IPS DF 6.9 (cell line): Measurements from ENCODE around the gene MCF2L.

Source experiments
- DNase-seq: peaks from one replicate; pipeline ENCODE4 v3.0.0-alpha.2; 2013; ENCODE audit warnings: low read depth, low spot score
- H3K27ac ChIP-seq: one replicate; pipeline ENCODE4 v1.5.1; 2013; ENCODE audit warnings: low read length, control low read depth
- H3K27me3 ChIP-seq: 2 replicates; pipeline ENCODE4 v1.6.1; 2013; ENCODE audit warnings: mild to moderate bottlenecking, low read length; ENCODE audit not compliant: control insufficient read depth, insufficient read depth
- H3K36me3 ChIP-seq: 2 replicates; pipeline ENCODE4 v1.6.1; 2013; ENCODE audit warnings: low read length; ENCODE audit not compliant: control insufficient read depth, insufficient read depth
- H3K4me1 ChIP-seq: 2 replicates; pipeline ENCODE4 v1.6.1; 2013; ENCODE audit warnings: low read length; ENCODE audit not compliant: control insufficient read depth, insufficient read depth
- H3K4me3 ChIP-seq: 2 replicates; pipeline ENCODE4 v1.5.1; 2013; ENCODE audit warnings: mild to moderate bottlenecking, low read length
- H3K9me3 ChIP-seq: 2 replicates; pipeline ENCODE4 v1.6.1; 2013; ENCODE audit warnings: low read length, inconsistent platforms; ENCODE audit not compliant: control insufficient read depth, insufficient read depth
- WGBS: extraction: QIAGEN DNeasy Blood & Tissue Kit; methylation state at CpG from one replicate; pipeline ENCODE4 v1.1.7; 2013; ENCODE audit warnings: mixed read lengths, missing lambda C conversion rate; ENCODE audit not compliant: insufficient read length, insufficient coverage; 5-methylcytosine and 5-hydroxymethylcytosine counted together

MCF2L gene

DNA sequence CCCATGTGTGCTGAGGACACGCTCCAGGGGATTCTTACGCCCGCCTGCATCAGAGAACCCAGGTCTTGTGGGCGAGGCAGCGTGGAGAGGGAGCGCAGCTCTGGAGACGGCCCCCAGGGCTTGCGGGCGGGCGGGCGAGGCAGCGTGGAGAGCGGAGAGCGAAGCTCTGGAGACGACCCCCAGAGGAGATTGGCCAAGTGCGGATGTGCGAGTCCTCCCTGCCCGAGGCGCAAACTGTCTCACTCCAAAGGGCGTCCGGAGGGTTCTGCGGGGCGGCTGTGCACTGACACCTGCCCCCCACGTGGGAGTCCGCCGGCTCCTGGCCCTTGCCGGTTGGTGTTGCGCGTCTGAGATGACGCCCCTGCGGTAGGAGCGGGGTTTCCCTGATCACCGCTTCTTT lies 39.8 kb downstream of the MCF2L start:
- WGBS, result no CpG with 5 or more reads among the region's 33 CpGs
- Histone ChIP-seq H3K27ac (no peak overlapping the region), H3K27me3 (no peaks in the 10 kb centered on the region)

DNA sequence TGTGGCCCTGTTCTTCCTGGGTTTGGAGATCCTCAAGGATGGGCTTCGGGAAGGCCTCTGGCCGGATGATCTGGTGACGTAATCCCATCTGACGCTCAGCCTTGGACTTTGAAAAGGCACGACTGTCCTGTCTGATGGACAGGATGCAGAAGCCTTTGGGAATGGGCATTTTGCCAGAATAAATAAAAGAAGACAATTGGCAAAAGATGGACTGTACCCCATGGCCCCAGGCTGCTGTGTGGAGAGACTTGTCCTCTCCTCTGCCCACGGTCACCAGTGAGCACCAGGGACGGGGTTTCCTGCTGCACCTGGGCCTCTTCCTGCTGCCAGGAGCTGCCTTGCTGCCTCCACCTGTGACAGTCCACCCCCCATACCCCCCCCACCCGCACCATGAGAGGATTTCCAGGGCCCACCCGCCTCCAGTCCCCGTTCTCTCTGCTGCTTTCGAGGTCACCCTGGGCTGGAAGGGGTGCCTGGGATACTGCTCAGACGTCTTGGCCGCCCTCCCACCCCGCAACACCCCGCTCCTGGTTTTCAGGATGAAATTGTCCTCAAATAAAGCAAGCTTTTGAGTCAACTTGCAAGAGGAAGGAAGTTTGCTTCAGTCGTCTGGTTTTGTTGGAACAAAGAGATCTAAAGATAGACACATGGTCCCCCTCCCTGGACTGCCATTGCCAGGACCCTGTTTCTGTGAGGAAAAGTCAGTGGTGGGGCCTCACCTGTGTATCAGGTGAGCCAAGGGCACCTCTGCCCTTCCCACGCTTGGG lies 40.9 kb downstream of the MCF2L start:
- Histone ChIP-seq H3K4me1 (peaks cover 2% of the 10 kb centered on the region; the same call in 1 of the 2 replicates), H3K4me3 (no peak overlapping the region), H3K9me3 (no peaks in the 10 kb centered on the region), H3K36me3 (no peaks in the 10 kb centered on the region), H3K27me3 (no peaks in the 10 kb centered on the region), H3K27ac (no peak overlapping the region)
- no CpG with 5 or more reads among the region's 17 CpGs for WGBS
- DNase-seq, result no peak

More for the DNA sequence above, 39.8 kb downstream of the MCF2L start:
- H3K9me3 ChIP-seq, result no peaks in the 10 kb centered on the region
- no peaks in the 10 kb centered on the region; the same call in 1 of the 2 replicates for H3K36me3 ChIP-seq
- no peak overlapping the region for H3K4me3 ChIP-seq
- H3K4me1 ChIP-seq, result peaks cover 2% of the 10 kb centered on the region; the same call in 1 of the 2 replicates
- no peak for DNase-seq

DNA sequence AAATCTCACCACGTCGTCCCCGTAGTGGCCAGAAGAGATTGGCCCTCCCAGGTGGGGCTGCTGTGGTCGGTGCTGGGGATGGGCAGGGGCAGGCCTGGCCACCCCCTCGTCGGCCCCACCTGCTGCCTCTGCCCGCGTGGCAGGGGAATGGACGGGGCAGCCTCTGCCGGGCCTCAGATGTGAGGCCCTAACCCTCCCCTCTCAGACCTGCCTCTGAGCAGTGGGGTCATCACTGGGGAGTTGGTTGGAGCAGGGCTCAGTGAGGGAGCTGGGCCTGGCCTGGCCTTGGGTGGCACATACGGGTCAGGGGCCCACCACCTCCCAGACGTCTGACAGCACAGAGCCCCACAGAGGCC lies 41.5 kb downstream of the MCF2L start:
- H3K27me3 ChIP-seq, result no peaks in the 10 kb centered on the region
- no peak overlapping the region for H3K27ac ChIP-seq
- no peaks in the 10 kb centered on the region for H3K36me3 ChIP-seq
- DNase-seq, result no peak
- no CpG with 5 or more reads among the region's 12 CpGs for WGBS
- H3K9me3 ChIP-seq, result no peaks in the 10 kb centered on the region
- no peak overlapping the region for H3K4me3 ChIP-seq
- H3K4me1 ChIP-seq, result peaks cover 2% of the 10 kb centered on the region; the same call in 1 of the 2 replicates

DNA sequence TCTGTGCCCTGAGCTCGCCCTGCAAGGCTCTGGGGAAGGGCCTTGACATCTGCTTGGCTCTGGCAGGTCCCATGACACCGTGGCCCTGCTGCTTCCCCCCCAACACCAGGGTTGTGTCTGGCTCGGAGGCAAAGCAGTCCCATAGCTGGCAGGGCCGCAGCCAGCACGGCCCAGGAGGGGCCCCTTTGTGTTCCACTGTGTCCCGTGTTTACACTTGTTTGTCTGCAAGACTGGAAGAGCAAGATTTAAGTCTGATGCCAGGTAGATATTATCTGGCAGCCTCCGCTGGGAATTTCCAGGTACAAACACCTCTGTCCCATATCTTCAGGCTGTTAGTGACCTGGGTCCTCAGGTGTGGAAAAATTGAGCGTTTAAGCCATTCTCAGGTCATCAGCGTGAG lies 44.3 kb downstream of the MCF2L start:
- no peaks in the 10 kb centered on the region; the same call in 1 of the 2 replicates for H3K36me3 ChIP-seq
- DNase-seq, result no peak
- no CpG with 5 or more reads among the region's 9 CpGs for WGBS
- no peak overlapping the region for H3K4me3 ChIP-seq
- no peak overlapping the region for H3K27ac ChIP-seq
- H3K4me1 ChIP-seq, result no peaks in the 10 kb centered on the region
- H3K9me3 ChIP-seq, result no peaks in the 10 kb centered on the region
- H3K27me3 ChIP-seq, result no peaks in the 10 kb centered on the region

DNA sequence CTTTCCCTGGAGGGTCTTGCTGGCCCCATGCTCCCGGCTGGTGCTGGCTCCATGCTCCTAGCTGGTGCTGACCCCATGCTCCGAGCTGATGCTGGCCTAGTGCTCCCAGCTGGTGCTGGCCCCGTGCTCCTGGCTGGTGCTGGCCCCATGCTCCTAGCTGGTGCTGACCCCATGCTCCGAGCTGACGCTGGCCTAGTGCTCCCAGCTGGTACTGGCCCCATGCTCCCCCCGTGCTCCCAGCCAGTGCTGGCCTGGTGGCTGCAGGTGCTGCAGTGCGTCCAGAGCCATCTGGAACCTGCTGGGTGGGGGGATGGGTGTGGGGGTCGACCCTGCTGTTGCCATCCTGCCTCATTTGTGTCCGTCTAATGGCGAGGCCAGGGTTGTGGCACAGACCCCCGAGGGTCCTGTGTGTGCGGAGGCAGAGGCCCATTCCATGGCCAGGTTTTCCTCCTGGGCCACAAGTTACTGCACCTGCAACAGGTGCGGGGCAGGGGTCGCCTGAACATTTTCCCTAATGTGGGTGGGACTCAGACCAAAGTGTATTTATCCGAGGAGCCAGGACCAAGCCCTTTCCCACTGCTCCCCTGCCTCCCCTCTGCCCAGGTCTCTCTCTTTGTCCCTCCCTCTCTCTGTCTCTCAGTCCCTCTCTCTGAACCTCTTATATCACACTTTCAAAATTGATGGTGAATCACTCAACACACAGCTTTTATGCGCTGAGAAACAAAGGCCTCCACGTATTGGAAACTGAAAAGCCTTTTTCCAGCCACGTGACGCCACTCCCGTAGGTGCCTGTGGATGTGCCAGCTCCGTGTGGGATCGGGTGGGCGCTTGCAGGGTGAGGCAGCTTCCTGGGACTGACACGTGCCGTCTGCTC lies 45.1 kb downstream of the MCF2L start:
- WGBS, result no CpG with 5 or more reads among the region's 25 CpGs
- H3K4me1 ChIP-seq, result no peaks in the 10 kb centered on the region
- no peaks in the 10 kb centered on the region for H3K27me3 ChIP-seq

DNA sequence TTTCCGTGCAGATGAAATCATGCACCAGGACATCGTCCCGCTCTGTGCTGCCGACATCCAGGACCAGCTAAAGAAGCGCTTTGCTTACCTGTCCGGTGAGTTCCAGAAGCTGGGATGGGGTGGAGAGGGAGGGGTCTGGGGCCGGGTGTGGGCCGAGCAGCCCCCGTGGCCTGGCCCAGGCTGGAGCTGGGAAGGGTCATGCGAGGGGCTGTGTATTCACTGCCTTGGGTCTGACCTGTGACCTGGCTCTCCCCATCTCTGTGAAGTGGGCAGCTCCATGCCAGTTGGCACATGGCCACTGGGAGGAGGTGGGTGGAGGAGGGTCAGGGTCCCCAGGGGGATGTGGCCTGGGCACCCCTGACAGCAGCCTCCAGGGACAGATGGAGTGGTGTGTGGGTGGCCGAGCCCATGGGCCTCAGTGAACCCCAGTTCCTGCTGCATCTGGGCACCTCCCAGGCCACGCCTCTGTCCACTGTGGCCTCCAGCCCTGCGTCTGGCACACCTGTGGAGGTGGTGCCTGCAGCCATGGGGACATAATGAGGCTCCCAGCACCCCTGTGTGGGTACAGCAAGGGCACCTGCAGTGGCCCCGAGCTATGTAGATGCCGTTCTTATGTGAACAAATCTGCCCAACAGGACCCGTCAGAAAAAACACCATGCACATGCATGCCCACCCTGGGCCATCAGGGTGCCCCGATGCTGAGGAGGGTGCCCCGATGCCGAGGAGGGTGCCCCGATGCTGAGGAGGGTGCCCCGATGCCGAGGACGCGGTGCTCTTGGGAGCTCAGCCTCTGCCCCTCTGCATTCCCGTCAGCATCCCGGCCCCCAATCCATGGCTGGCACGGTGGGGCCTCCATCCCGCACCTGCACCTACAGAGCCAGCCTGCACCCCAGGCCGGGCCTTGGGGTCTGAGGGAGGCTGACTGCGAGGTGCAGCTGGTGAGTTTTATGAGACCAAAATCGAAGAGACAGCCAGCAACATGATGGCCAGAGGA lies 46.0 kb downstream of the MCF2L start:
- no CpG with 5 or more reads among the region's 31 CpGs for WGBS
- no peaks in the 10 kb centered on the region for H3K27me3 ChIP-seq
- H3K36me3 ChIP-seq, result no peaks in the 10 kb centered on the region; the same call in 1 of the 2 replicates
- no peak overlapping the region for H3K27ac ChIP-seq
- H3K4me3 ChIP-seq, result no peak overlapping the region
- no peaks in the 10 kb centered on the region for H3K4me1 ChIP-seq
- DNase-seq, result no peak
- no peaks in the 10 kb centered on the region for H3K9me3 ChIP-seq

More for the DNA sequence above, 45.1 kb downstream of the MCF2L start:
- Histone ChIP-seq H3K9me3 (no peaks in the 10 kb centered on the region), H3K36me3 (no peaks in the 10 kb centered on the region; the same call in 1 of the 2 replicates), H3K27ac (no peak overlapping the region), H3K4me3 (no peak overlapping the region)
- no peak for DNase-seq

DNA sequence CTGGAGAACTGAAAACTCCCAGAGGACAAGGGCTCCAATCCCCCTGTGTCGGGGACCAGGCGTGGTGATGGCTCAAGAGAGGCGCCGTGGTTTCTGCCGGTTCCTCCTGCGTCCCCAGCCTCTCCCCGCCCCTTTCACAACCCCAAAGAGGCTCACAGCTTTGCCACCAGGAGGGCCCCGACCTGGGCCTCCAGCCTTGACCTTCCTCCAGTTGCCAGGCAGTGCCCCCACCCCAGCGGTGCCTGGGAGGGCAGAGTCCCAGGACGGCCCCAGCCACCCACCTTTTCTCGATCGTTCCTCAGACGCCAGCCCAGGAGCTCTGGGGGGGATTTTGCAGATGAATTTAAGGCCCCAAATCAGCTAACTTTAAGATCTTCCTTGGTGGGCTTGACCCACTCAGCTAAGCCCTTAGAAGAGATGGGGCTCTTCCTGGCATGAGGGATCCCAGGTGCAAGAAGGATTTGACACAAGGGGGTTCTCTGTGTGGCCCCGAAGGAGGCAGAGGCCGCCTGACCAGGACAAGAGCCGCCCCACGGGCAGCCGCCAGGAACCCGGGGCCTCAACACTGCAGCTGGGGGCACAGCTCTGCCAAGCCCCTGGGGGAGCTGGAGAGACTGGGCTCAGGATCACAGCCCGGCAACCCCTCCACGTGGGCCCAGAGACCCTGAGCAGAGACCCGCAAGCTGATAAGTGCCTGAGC lies 47.0 kb downstream of the MCF2L start:
- H3K9me3 ChIP-seq, result no peaks in the 10 kb centered on the region
- WGBS, result no CpG with 5 or more reads among the region's 22 CpGs
- no peak for DNase-seq
- no peaks in the 10 kb centered on the region for H3K4me1 ChIP-seq
- no peaks in the 10 kb centered on the region for H3K27me3 ChIP-seq
- H3K36me3 ChIP-seq, result no peaks in the 10 kb centered on the region; the same call in 1 of the 2 replicates
- H3K27ac ChIP-seq, result no peak overlapping the region
- H3K4me3 ChIP-seq, result no peak overlapping the region

DNA sequence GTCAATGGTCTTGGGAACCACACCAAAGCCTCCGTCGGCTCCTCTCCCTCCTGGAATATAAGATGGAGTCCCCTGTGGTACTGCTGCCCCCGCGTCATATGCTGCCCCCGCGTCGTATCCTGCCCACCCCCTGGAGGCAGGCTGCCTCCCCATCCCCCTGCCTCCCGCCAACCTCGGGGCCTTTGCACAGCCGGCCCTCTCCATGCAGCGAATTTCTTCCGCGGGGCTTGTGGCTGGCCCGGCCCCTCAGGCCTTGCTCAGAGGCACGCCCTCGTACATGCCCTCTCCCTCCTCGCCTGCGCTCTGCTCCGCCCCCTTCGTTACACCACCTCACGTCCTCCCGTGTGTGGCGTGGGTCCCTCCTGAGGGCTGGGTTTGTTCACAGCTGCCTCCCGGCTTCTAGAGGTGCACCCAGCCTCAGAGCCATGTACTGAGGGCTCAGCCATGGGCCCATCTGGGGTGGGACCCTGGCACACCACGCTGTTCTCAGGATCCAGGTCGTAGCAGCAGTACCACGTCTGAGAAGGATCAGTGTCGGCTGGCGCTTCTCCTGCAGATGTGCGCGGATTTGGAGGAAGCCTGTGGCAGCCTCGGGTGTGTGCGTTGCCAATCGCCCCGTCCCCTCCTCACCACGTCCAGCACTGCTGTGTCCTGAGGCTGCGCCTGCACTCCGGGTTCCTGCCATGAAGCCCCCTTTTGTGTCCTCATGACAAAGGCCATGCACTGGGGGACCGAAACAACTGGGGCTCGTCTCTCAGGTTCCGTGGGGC lies 47.7 kb downstream of the MCF2L start:
- no CpG with 5 or more reads among the region's 41 CpGs for WGBS
- Histone ChIP-seq H3K27me3 (no peaks in the 10 kb centered on the region), H3K9me3 (no peaks in the 10 kb centered on the region), H3K4me1 (no peaks in the 10 kb centered on the region), H3K36me3 (no peaks in the 10 kb centered on the region; the same call in 1 of the 2 replicates), H3K4me3 (no peak overlapping the region), H3K27ac (no peak overlapping the region)
- no peak for DNase-seq
